HL-60/S4 treated with phorbol 12-myristate 13-acetate at 8.2 ng/mL for 4 days and 3 days (cell line): ENCODE data around the gene ZBTB20.

Experiments
- in situ Hi-C: fragments of 300-500 bp; cut with MboI; formaldehyde crosslinking; loops from 2 replicates; pipeline ENCODE4 v1.15.0; 2022; ENCODE audit warnings: low sequenced_read_pairs

Gene ZBTB20

GRCh38 chr3:114794894-114795630 lies 352.0 kb downstream of the ZBTB20 start:
- in situ Hi-C loops = no loop called here

GRCh38 chr3:114792159-114792918 lies 354.7 kb downstream of the ZBTB20 start:
- in situ Hi-C loops = no loop called here

GRCh38 chr3:114790752-114791151 lies 356.3 kb downstream of the ZBTB20 start:
- in situ Hi-C loops = no loop called here

GRCh38 chr3:114789803-114790202 lies 357.3 kb downstream of the ZBTB20 start:
- in situ Hi-C loops = no loop called here

GRCh38 chr3:114775395-114775794 lies 371.7 kb downstream of the ZBTB20 start:
- in situ Hi-C loops = no loop called here

GRCh38 chr3:114770874-114771273 lies 376.2 kb downstream of the ZBTB20 start:
- in situ Hi-C loops = no loop called here

GRCh38 chr3:114764056-114764492 lies 383.0 kb downstream of the ZBTB20 start:
- in situ Hi-C loops = no loop called here

GRCh38 chr3:114762144-114762543 lies 384.9 kb downstream of the ZBTB20 start:
- in situ Hi-C loops = no loop called here

GRCh38 chr3:114760679-114761078 lies 386.4 kb downstream of the ZBTB20 start:
- in situ Hi-C loops = no loop called here

- in situ Hi-C loops = no loop called here
Measured at GRCh38 chr3:114758831-114759699, 388.0 kb downstream of the ZBTB20 start.

GRCh38 chr3:114756506-114757279 lies 390.4 kb downstream of the ZBTB20 start:
- in situ Hi-C loops = no loop called here

- in situ Hi-C loops = no loop called here
Measured at GRCh38 chr3:114746502-114746901, 400.6 kb downstream of the ZBTB20 start.

- in situ Hi-C loops = no loop called here
Measured at GRCh38 chr3:114745322-114746240, 401.5 kb downstream of the ZBTB20 start.

- in situ Hi-C loops = no loop called here
Measured at GRCh38 chr3:114743746-114744485, 403.2 kb downstream of the ZBTB20 start.

GRCh38 chr3:114741066-114741465 lies 406.0 kb downstream of the ZBTB20 start:
- in situ Hi-C loops = no loop called here

GRCh38 chr3:114739627-114740026 lies 407.5 kb downstream of the ZBTB20 start:
- in situ Hi-C loops = no loop called here

GRCh38 chr3:114732353-114732752 lies 414.7 kb downstream of the ZBTB20 start:
- in situ Hi-C loops = no loop called here

GRCh38 chr3:114730397-114730796 lies 416.7 kb downstream of the ZBTB20 start:
- in situ Hi-C loops = no loop called here

GRCh38 chr3:114727373-114727772 lies 419.7 kb downstream of the ZBTB20 start:
- in situ Hi-C loops = no loop called here
